ENCODE results near the gene IGF1R. TPM values are rescaled to one million over a fixed set of nuclear protein-coding genes. Genes with fewer than 3 reads are reported as not detected.

IGF1R gene
- total RNA-seq, 1 experiment from 2014 or later = 51.6 TPM

DNA sequence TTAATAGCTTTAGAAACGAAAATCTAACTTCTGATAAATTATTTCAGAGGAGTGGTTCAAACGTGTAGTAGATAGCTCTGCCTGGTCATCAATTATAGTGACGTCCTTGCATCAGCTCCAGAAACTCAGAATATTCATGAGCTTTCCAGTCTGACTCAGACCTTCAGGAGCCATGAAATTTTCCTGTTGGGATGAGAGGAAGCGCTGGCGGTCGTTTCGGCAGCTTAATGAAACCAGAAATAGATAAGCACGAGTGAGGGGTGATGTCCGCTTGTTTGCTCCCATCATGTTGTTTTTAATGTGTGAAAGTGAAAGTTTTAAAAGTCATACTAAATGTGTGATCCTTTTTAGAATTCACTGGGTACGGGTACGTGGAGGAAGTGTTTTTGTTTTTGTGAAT lies 218.2 kb downstream of the IGF1R start:
- TF ChIP-seq CTCF (IDR thresholded peaks at IDR 0.05; ENCODE audit: insufficient read depth in 1 of 2, low read depth in 1 of 2, low read length in 1 of 2, severe bottlenecking in 1 of 2, unreplicated experiment in 1 of 2) = no peak
- CTCF ChIA-PET = interaction anchor here (0.6 to 1.0 kb wide), 2 partner anchors 210 to 234 kb away, joined by 3 to 4 read pairs; no protein-coding TSS in a partner anchor
- H3K4me3 Mint-ChIP-seq (ENCODE audit: unreplicated experiment) = peak overlapping the region; percentile 89
- Histone ChIP-seq H3K36me3 (ENCODE audit: control insufficient read depth, insufficient read depth, low read length) (no peaks in the 10 kb centered on the region), H3K4me1 (peaks cover 9% of the 10 kb centered on the region; the same call in 1 of the 2 replicates), H3K27me3 (replicated peaks; ENCODE audit: control insufficient read depth, insufficient read depth, low read length) (no peaks in the 10 kb centered on the region), H3K9me3 (no peaks in the 10 kb centered on the region), H3K4me3 (ENCODE audit: low read depth, low read length) (peak overlapping the region; percentile 71)
- peak in 1 of 2 experiments; percentile 25 for DNase-seq
- peaks cover 23% of the 10 kb centered on the region for H3K36me3 Mint-ChIP-seq (ENCODE audit: insufficient read depth, unreplicated experiment)
- H3K4me1 Mint-ChIP-seq (ENCODE audit: low read depth, unreplicated experiment) = peaks cover 17% of the 10 kb centered on the region
- intact Hi-C loops (cut with micrococcal nuclease; ENCODE audit: unreplicated experiment) = loop anchor here (5.0 kb wide), 1 partner anchor 219 kb away; the partner anchor contains the start of gene IGF1R
- no TSS peak for BruUV-seq (replicated peaks)
- peak overlapping the region; percentile 94 for H3K27ac Mint-ChIP-seq (ENCODE audit: unreplicated experiment)
- POLR2A ChIA-PET = no interaction called here
- H3K9me3 Mint-ChIP-seq (ENCODE audit: unreplicated experiment) = no peaks in the 10 kb centered on the region
- no peaks in the 10 kb centered on the region for H3K27me3 Mint-ChIP-seq (ENCODE audit: insufficient read depth, unreplicated experiment)

DNA sequence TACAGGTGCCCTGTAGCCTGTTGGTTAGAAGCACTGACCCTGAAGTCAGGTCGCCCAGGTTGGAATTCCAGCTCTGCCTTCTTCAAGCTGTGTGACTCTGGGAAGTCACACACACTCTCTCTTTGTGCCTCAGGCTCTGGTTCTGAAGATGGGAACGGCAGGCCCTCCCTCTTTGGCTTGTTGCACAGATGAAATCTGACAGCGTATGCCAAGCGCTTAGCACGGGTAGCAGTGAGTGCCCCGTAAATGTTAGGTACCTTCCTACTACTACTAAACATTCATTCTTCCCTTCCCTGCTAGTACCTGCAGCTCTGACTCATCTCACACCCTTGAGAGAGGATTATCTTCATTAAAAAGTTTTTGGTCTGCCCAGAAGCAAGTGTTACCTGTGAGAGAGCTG lies 220.2 kb downstream of the IGF1R start:
- intact Hi-C loops (cut with micrococcal nuclease; ENCODE audit: unreplicated experiment) = loop anchor here (5.0 kb wide), 1 partner anchor 221 kb away; the partner anchor contains the start of gene IGF1R

DNA sequence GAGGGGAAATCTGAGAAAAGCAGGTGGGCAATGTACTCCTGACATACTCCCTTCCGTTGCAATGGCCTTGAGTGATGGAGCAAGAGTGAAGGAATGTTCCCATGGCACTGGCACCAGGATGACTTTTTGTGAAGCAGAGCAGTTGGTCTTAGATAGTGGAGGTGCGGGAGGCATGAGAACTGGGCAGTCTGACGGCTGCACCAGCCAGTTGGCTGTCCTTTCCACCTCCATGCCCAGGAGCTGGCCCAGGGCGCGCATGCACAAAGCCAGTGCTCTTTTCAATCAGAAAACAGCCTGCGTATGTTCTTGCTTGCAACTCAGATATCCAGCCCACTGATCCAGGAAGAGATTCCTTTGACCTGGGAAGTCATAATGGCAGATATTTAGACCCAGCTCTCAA lies 222.4 kb downstream of the IGF1R start:
- no peak overlapping the region for H3K4me3 Mint-ChIP-seq (ENCODE audit: unreplicated experiment)
- no peaks in the 10 kb centered on the region for H3K9me3 Mint-ChIP-seq (ENCODE audit: unreplicated experiment)
- H3K36me3 Mint-ChIP-seq (ENCODE audit: insufficient read depth, unreplicated experiment) = peaks cover 24% of the 10 kb centered on the region
- intact Hi-C loops (cut with micrococcal nuclease; ENCODE audit: unreplicated experiment) = no loop called here
- no peak overlapping the region for H3K27ac Mint-ChIP-seq (ENCODE audit: unreplicated experiment)
- H3K36me3 ChIP-seq (ENCODE audit: control insufficient read depth, insufficient read depth, low read length) = no peaks in the 10 kb centered on the region
- peaks cover 18% of the 10 kb centered on the region for H3K4me1 Mint-ChIP-seq (ENCODE audit: low read depth, unreplicated experiment)
- no peak for DNase-seq
- CTCF ChIA-PET = no interaction called here
- H3K9me3 ChIP-seq = no peaks in the 10 kb centered on the region
- H3K27me3 ChIP-seq (replicated peaks; ENCODE audit: control insufficient read depth, insufficient read depth, low read length) = no peaks in the 10 kb centered on the region
- TF ChIP-seq CTCF (IDR thresholded peaks at IDR 0.05; ENCODE audit: insufficient read depth in 1 of 2, low read depth in 1 of 2, low read length in 1 of 2, severe bottlenecking in 1 of 2, unreplicated experiment in 1 of 2) = no peak
- H3K27me3 Mint-ChIP-seq (ENCODE audit: insufficient read depth, unreplicated experiment) = no peaks in the 10 kb centered on the region
- POLR2A ChIA-PET = no interaction called here
- H3K4me1 ChIP-seq = peaks cover 5% of the 10 kb centered on the region; the same call in 1 of the 2 replicates
- BruUV-seq (replicated peaks) = no TSS peak
- H3K4me3 ChIP-seq (ENCODE audit: low read depth, low read length) = no peak overlapping the region

More for the DNA sequence above, 220.2 kb downstream of the IGF1R start:
- Mint-ChIP-seq H3K4me1 (ENCODE audit: low read depth, unreplicated experiment) (peaks cover 17% of the 10 kb centered on the region), H3K27me3 (ENCODE audit: insufficient read depth, unreplicated experiment) (no peaks in the 10 kb centered on the region), H3K36me3 (ENCODE audit: insufficient read depth, unreplicated experiment) (peaks cover 23% of the 10 kb centered on the region), H3K9me3 (ENCODE audit: unreplicated experiment) (no peaks in the 10 kb centered on the region), H3K4me3 (ENCODE audit: unreplicated experiment) (no peak overlapping the region), H3K27ac (ENCODE audit: unreplicated experiment) (no peak overlapping the region)
- Histone ChIP-seq H3K9me3 (no peaks in the 10 kb centered on the region), H3K4me1 (peaks cover 9% of the 10 kb centered on the region; the same call in 1 of the 2 replicates), H3K27me3 (replicated peaks; ENCODE audit: control insufficient read depth, insufficient read depth, low read length) (no peaks in the 10 kb centered on the region), H3K36me3 (ENCODE audit: control insufficient read depth, insufficient read depth, low read length) (no peaks in the 10 kb centered on the region), H3K4me3 (ENCODE audit: low read depth, low read length) (no peak overlapping the region)
- CTCF ChIA-PET = no interaction called here
- DNase-seq = no peak
- no peak for TF ChIP-seq CTCF (IDR thresholded peaks at IDR 0.05; ENCODE audit: insufficient read depth in 1 of 2, low read depth in 1 of 2, low read length in 1 of 2, severe bottlenecking in 1 of 2, unreplicated experiment in 1 of 2)
- BruUV-seq (replicated peaks) = no TSS peak
- POLR2A ChIA-PET = no interaction called here

Data from Caco-2 (cell line).